Bronchial epithelial cell (primary cell): ENCODE measurements around the gene RAB24. TPM values are rescaled to one million over a fixed set of nuclear protein-coding genes. Genes with fewer than 3 reads are reported as not detected.

Experiments used
- DNase-seq: peaks from one replicate; pipeline ENCODE4 v3.0.0-alpha.2; 2010; ENCODE audit warnings: low read depth
- FAIRE-seq: peaks from 2 replicates; lab custom pipeline; 2011; peaks lifted over from hg19 to GRCh38; lab: Jason Lieb, UNC
- H3K27me3 ChIP-seq: 2 replicates; pipeline ENCODE4 v1.5.1; 2011; ENCODE audit warnings: low read length; ENCODE audit not compliant: control insufficient read depth, insufficient read depth
- H3K36me3 ChIP-seq: 2 replicates; pipeline ENCODE4 v1.5.1; 2011; ENCODE audit warnings: low read length; ENCODE audit not compliant: control insufficient read depth, insufficient read depth
- H3K4me3 ChIP-seq: 2 replicates; pipeline ENCODE4 v1.5.1; 2011; ENCODE audit warnings: mild to moderate bottlenecking, low read depth, low read length, control low read depth
- total RNA-seq: library from RNA; depleted of rRNA; stranded (reverse); fragments of >200 nt; gene quantifications from 2 replicates; pipeline ENCODE4 v1.2.1, GENCODE V29; 2014
- TF ChIP-seq, protein P1 (sequence below): IDR thresholded peaks from 2 replicates; pipeline ENCODE4 v1.5.1; 2011; ENCODE audit warnings: mild to moderate bottlenecking, moderate library complexity, low read length, control low read depth, inconsistent platforms; ENCODE audit not compliant: insufficient read depth, severe bottlenecking

Gene RAB24
- total RNA-seq, 1 donor from 2014 or later, result 16.6 TPM

DNA sequence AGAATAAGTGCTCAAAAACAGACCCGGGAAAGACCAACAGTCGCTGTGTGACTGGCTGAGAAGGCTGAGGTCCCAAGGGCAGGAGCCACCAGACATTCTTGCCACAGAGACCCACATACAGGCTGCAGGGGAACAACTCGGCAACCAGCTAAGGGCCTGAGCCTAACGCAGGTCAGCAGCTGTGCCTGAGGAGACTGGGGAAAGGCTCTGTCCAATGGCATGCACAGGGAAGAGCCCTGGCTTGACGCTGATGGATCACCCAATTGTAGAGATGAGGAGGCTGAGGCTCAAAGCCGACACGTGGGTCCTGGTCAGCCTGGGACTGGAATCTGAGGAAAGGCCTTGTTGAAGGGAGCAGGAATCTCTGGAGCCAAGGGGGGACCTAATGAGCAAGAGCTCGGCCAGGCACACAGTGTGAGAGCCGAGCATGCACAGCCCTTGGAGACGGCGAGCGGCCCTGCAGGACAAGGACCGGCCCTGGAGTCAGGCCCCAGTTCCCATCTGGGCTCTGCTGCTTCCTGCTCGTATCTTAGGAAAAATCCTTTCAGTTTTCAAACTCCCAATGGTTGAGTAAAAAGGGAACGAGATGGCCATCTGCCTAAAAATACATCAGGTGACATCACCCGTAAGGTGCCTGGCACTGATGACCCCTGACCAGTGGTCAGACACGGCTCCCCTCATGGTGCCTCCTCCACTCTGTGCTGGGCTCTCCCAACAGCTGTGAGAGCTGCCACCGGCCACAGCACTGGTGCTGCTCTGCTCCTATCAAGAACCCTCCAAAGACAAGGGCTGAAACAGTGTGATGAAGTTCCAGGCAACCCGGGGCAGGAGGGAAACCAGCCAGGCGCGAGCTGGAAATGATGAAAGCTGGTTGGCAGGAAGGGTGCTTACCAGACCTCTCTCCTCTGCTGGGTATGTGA, 31.5 kb upstream of the RAB24 start:
- H3K27me3 ChIP-seq, result no peaks in the 10 kb centered on the region
- no peak for FAIRE-seq
- peaks cover 51% of the 10 kb centered on the region for H3K36me3 ChIP-seq
- H3K4me3 ChIP-seq, result no peak overlapping the region
- no peak for DNase-seq
- TF ChIP-seq, protein P1, sequence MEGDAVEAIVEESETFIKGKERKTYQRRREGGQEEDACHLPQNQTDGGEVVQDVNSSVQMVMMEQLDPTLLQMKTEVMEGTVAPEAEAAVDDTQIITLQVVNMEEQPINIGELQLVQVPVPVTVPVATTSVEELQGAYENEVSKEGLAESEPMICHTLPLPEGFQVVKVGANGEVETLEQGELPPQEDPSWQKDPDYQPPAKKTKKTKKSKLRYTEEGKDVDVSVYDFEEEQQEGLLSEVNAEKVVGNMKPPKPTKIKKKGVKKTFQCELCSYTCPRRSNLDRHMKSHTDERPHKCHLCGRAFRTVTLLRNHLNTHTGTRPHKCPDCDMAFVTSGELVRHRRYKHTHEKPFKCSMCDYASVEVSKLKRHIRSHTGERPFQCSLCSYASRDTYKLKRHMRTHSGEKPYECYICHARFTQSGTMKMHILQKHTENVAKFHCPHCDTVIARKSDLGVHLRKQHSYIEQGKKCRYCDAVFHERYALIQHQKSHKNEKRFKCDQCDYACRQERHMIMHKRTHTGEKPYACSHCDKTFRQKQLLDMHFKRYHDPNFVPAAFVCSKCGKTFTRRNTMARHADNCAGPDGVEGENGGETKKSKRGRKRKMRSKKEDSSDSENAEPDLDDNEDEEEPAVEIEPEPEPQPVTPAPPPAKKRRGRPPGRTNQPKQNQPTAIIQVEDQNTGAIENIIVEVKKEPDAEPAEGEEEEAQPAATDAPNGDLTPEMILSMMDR, result no peak

DNA sequence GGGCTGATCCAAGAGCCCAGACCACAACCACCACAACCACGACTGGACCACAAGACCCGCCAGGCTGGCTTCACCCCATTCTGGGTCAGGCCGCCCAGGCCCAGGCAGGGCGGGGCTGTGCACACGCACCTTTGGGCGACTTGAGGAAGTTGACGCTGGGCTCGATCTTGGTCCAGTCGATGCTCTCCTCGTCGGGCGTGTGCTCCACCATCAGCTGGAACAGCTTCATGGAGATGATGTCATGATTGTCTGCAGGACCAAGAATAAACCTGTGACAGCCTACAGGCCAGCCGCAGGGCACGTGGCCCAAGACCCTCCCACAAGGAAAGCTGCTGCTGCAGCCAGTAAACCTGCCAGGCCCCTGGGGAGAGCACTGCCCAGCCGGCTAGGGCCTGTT, 30.6 kb upstream of the RAB24 start:
- no peak overlapping the region for H3K4me3 ChIP-seq
- H3K27me3 ChIP-seq, result no peaks in the 10 kb centered on the region
- H3K36me3 ChIP-seq, result peaks cover 49% of the 10 kb centered on the region
- FAIRE-seq (no peak), DNase-seq (no peak)
- TF ChIP-seq, protein P1, result no peak

DNA sequence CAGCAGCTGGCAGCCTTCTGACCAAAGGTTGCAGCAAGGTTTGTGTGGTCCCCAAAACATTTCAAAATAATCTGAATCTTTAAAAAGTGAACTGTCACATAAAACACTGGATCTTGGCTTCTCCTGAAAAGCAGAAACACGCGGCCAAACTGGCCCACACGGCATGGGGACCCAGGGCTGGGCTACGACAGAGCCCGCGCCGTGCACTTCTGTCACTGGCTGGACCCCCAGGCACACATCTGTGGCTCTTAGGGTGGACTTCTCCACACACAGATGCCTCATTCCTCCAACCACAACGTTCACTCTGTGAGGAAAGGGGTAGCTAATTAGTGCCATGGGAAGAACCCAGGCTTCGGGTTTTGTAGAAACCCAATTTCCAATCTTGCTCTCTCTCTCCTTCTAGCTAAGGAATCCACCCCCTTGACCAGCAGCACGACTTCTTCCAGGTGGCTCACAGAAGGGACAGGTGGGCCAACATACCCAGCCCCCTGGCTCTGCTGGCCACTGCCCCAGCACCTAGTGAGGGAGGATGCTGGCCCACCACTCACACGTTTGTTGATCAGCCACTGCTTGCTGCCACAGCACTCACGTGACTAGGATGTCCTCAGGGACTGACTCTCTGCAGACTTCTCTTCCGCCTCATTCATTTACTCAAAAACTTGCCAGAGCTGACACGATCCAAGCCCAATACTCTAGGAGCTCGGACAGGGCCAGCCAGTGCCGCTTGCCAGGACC, 30.1 kb upstream of the RAB24 start:
- TF ChIP-seq, protein P1, result no peak
- no peaks in the 10 kb centered on the region for H3K27me3 ChIP-seq
- peaks cover 48% of the 10 kb centered on the region for H3K36me3 ChIP-seq
- FAIRE-seq (no peak), DNase-seq (no peak)
- H3K4me3 ChIP-seq, result no peak overlapping the region

DNA sequence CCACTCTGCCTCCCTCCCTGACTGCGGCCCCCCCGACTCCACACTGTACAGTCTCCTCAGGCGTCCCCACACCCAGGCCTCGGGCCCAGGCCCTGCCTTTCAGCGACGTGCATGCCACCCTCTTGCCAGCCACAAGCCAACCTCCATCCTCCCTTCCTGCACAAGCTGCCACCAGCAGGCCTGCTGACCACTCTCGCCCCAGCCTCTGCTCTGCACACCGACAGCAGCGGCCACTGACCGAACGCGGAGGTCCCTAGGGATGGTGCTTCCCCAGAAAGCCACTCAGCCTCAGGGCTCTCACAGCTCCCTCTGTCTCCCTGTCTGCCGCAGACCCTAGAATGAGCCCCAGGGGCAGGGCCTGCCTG, 29.4 kb upstream of the RAB24 start:
- DNase-seq, result no peak
- H3K36me3 ChIP-seq, result peaks cover 45% of the 10 kb centered on the region
- H3K4me3 ChIP-seq, result no peak overlapping the region
- no peak for FAIRE-seq
- H3K27me3 ChIP-seq, result no peaks in the 10 kb centered on the region
- TF ChIP-seq, protein P1, result no peak

DNA sequence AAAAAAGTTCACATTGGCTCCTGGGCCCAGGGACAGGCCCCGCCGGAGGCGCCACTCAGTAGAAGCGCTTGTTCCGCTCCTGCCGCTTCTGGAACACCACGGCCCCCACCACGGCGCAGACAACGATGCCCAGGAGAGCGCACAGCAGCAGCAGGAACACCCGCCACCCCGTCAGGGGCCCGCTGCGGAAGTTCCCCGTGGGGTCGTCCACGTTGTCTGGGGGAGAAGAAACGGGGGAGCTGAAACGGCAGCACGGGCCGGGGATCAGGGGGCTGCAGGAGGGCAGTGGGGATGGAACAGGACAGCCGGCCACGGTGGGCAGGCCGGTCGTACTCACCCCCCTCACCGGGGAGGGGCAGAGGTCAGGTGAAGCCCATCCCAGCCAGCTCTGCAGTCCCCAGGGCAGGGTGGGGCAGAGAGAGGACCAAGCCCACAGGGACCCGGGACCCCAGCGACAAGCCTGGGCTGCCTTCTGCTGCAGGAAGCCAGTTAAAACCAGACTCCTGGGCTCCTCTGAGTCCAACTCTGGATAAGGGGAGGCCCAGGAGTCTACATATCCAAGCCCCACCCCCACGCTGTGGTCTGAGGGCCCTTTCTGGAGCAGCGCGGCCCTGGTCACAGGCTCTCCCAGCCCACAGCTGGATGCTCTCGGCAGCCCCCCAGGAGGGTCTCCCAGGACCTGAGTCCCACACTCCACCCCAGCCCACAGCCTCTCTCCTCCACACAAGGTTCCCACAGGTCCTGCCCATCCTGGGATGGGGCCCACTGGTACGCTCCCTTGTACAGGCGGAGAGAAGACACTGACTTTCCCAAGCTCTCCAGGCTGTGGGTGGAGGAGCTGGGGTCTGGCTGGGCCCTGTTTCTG, 28.7 kb upstream of the RAB24 start:
- no peaks in the 10 kb centered on the region for H3K27me3 ChIP-seq
- TF ChIP-seq, protein P1, result no peak
- FAIRE-seq (no peak), DNase-seq (no peak)
- peaks cover 41% of the 10 kb centered on the region for H3K36me3 ChIP-seq
- H3K4me3 ChIP-seq, result no peak overlapping the region
